COR-L47 (cell line): ENCODE measurements around the gene CCDC183.
"Not testable (repeated sequence)": the region's sequence is repeated elsewhere in the genome, so short reads cannot be mapped to it uniquely, and the experiment has no call there.

Experiments used
- DNase-seq: peaks from one replicate; lab custom pipeline; 2025; lab: John Stamatoyannopoulos, UW

The CCDC183 gene

DNA sequence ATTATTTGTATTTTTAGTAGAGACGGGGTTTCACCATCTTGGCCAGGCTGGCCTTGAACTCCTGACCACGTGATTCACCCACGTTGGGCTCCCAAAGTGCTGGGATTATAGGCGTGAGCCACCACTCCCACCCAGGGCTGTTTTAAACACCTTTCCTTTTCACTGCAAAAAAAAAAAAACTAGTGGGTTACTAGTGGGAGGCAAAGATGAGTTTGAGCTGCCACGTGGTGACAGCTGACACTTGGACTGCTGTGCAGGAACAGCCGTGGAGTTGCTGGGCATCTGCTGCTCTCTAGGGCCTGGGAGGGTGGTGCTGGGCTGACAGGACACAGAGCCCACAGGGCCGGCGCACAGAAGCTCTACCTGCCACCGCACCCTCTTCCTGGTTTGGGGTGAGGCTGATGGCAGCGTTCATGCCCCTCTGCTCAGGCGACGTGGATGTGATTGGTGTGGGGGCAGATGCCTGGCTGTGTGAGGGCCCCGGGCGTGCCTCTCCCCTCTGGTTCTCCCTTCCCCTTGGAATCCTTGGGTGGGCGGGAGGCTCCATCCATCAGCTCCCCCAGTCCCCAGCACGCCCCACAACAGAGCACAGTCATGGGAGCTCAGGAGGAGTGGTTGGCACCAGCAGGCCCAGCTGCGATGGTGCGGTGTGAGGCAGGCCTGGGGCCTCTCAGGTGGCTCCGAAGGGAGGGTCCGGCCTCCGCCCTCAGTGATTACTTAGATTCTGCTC, 28.5 kb downstream of the CCDC183 start:
- DNase-seq = no peak

DNA sequence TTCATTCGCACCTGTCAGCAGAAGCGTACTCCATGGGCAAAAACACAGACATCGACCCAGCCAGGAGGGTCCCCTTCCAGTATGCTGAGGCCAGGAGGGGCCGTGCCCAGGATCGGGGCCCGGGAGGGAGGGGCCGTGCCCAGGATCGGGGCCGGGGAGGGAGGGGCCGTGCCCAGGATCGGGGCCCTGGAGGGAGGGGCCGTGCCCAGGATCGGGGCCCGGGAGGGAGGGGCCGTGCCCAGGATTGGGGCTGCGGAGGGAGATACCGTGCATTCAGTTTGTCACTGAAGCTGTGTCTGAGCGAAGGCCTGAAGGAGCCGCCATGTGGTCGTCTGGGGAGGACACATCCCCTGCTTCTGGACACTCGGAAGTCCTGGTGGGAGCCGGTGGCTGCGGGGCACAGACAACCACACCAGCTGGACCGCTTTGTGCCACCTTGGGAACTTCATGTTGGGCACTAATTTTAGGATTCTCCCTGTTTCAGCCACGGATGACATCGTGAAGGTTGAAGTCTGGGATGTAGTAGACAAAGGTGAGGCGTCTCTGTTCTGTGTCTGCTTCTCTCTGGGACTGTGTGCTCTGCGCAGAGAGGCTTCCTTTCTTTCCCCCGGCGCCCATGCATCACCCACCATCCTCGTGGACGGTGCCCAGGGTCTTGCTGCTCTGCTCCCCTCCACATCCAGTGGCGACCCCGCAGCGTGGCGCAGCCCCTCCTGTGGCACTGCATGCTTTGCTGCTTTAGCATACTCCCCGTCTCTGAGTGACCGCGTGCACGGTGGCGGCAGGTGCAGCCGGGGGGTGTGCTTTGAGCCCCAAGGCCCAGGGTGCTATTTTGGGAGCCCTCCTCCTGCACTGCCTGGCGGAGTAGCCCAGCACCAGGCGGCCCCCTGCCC, 29.4 kb downstream of the CCDC183 start:
- DNase-seq = no peak

DNA sequence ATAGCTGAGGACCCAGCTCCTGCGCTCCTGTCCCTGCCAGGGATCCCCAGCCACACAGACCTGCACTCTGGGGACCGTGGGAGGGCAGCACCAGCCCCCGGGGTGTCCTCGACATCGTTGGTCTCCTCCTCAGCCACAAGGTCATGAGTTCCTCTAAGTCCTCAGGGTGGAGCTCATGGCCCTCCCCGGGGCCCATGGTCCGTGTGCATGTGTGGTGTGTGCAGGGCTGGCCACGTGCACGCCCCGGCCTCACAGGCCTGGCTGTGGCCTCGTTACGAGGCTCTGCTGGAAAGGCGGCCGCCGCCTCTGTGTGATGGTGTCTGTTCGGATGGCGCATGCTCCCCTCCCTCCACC, 30.0 kb downstream of the CCDC183 start:
- DNase-seq = no peak

DNA sequence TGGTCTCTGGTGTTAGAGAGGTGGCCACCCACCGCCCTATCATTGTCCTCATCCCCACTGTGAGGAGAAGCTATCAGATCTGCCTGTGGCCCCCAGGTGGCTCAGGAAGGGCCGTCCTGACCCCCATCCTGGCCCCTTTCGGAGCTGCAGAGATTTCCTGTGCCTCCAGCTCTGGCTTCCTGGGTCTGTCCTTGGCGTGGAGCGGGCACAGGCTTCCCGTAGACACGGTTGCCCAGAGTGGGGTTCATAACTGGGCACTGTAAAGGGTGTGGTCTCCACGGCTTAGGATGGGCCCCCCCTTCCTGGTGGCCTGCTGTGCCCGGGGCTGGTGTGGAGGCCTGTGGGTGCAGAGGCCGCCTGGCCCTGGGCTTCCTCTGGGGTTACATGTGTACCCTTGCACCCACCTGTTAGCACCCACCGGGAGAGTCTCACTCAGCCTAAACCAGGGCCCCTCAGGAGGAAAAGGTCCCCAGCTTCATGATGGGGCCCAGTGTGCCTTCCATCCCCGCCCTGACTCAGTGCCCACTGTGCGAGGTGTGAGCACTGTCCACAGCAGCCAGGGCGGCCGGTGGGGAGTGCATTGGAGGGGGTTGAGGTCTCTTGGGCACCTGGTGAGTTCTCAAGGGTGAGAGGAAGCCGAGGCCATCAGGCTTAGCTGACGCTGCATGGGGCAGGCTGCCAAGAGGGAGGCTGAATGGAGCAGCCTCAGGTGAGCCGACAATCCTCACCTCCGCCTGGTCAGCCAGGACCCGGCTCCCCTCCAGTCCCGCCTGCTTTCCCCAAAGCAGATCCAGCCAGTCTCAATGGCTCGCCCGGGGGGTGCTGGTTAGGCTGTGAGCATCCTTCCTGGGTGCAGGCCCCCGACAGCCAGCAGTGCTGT, 30.8 kb downstream of the CCDC183 start:
- no peak for DNase-seq

DNA sequence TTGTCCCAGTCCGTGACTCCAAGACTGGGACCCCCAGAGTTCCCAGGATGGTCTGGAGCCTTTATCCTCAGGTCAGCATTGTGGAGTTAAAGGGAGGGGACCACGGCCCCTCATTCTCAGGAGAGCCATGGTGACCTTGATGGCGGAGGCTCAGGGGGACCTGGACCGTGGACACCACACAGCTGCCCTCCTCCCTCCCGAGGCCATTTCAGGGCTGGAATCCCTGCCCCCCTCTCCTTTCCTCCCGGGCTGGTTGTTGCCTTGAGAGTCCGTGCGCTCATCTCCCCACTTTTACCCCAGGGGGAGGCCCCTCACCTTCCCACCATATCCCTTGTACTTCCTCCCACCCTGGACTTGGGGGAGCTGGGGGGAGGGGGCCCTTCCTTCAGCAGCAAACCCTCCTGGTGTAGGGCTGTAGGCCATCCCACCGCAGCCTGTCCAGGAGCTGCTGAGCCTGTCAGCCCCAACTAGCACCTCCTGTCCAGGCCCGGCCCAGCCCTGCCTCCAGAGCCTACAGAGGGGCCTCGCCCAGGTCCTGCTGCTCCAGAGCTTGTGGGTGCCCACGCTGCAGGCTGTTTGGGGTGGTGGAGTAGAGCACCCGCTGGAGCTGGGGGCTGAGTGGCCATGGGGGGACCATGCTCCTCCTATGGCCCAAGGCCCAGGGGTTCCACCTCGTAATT, 31.8 kb downstream of the CCDC183 start:
- no peak for DNase-seq

DNA sequence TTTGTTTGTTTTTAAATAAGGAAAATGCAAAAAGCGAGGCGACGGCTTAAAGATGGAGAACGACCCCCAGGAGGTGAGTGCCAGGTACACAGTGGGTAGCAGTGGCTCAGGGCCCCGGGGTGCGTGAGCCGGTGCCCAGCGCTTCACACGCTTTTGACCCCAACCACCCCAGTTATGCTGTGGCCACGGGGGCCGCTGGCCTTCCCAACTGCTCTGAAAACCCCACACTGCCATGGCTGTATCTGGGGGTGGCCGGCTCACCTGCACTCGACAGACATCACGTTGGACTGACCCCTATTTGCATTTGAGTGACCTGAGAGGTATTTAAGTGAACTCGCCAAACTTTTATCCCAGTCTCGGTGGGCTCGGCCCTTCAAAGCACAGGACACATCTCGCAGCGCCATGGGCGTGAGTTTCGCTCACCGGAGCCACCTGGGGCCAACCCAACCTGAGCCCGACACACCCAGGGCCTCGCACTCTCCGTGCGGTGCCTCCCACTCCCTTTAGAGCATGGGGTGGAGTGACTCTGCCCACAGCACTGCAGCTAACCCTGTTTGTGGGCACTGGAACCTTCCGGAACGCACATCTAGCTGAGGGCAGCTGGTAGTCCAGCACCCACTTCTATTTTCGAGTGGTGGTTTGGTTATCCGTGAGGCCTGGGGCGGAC, 32.5 kb downstream of the CCDC183 start:
- DNase-seq = no peak

DNA sequence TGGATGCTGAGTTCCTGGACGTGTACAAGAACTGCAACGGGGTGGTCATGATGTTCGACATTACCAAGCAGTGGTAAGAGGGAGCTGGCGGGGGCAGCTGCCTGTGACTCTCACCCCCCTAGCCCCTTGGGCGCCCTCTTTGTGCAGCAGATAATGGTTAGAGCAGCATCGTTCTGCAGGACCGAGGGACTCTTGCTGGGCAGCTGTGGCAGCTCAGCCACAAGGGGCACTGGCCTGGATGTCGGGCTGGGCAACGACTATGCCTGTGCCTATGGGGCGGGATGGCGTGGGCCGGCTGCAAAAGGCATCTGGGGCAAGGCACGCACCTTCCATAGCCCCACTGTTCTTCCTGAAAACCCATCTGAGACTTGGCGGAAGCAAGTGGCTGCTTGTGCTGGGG, 33.3 kb downstream of the CCDC183 start:
- DNase-seq = no peak

DNA sequence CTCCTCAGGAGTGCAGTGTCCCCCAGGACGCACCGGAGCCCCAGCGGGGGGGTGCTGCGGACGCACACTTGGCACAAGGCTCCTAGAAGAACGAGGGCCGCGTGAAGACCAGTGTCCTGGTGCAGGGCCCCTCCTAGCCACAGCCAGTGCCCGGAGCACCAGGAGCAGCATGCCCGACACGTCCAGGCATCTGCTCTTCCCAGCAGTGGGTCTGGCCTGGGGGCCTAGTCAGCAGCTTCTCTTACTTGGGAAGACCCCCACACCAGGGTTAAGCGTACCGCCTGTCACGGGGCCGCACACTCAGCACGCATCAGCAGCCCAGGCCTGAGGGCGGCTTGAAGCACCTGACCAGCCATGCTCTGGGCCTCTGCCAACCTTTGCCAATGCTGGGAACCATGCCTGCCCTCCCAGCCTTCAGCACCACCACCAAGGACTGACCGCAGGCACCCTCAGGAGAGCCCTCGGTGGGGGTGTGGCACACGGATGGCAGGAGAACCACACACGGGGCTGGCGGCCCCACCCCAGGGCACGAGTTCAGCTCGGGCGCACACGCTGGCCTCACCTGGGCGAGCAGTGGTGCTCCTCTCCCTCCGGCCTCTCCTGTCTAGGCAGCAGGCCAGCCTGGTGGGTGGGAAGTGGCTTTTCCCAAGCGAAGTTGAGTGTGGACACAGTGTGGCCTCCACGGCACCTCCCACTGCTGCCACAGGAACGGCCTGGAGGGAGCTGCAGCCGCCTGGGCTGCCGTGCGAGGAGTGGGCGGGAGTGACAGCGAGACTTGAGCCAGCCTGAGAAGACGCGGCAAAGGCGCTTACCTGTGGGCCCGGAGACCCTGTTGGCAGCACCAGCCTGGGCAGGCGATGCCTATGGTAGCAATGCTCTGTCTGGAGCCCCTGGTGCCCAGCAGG, 34.1 kb downstream of the CCDC183 start:
- DNase-seq = no peak

DNA sequence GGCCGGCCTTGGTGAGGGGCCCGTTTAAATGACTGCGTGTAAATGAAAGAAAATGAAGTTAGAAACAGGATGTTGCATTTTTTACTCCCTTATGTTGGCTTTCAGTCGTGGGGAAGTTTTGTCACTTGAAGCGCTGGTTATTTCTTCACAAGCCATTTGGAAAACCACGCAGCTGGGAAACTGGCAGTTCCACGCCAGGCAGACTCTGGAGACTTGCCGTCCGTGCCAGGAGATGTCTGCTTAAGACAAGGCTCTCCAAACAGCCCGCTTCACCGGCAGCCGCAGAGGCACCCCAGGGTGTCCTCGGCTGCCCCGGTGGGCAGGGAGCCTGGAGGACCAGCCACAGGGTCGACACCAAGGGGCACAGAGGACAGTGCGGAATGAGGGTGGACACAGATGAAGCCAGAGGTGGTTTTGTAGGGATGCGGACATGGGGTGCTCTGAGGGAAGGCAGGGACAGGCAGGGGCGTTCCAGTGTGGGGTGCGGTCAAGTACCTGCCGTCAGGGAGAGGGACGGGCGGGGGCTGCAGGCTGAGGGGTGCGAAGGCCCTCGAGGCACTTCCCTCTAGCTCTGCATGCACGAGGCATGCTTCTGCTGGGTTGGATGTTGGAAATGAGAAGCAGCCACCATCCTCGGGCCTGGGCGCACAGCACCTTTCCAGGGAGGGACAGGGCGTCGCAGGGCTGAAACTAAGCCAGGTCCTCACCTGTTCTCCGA, 35.0 kb downstream of the CCDC183 start:
- no peak for DNase-seq

DNA sequence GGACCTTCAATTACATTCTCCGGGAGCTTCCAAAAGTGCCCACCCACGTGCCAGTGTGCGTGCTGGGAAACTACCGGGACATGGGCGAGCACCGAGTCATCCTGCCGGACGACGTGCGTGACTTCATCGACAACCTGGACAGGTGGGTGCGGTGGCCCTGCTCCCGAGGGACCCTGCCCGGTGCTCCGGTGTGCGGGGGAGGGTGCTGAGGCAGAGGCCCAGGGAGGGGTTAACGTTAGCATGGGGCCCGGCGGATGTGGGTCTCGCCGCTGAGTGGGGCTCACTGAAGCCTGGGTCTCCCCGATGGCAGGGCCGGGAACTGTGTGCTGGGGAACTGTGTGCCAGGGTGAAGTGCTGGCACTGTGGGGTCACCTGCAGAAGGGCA, 35.6 kb downstream of the CCDC183 start:
- no peak for DNase-seq

DNA sequence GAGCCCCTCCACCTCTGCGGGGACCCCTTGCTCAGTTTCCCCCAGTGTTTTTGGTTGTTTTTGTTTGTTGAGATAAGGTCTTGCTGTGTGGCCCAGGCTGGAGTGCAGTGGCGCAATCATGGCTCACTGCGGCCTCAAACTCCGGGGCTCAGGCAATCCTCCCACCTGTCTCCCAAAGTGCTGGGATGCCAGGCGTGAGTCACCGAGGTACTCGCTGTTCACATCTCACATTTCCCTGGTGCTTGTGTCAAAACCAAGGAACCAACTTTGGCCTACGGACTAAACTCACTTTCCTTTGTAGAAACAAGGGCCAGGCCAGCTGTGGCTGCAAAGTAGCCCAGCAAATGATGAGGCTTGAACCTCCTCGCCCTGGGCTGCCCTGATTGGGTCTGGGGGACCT, 36.4 kb downstream of the CCDC183 start:
- DNase-seq = no peak

DNA sequence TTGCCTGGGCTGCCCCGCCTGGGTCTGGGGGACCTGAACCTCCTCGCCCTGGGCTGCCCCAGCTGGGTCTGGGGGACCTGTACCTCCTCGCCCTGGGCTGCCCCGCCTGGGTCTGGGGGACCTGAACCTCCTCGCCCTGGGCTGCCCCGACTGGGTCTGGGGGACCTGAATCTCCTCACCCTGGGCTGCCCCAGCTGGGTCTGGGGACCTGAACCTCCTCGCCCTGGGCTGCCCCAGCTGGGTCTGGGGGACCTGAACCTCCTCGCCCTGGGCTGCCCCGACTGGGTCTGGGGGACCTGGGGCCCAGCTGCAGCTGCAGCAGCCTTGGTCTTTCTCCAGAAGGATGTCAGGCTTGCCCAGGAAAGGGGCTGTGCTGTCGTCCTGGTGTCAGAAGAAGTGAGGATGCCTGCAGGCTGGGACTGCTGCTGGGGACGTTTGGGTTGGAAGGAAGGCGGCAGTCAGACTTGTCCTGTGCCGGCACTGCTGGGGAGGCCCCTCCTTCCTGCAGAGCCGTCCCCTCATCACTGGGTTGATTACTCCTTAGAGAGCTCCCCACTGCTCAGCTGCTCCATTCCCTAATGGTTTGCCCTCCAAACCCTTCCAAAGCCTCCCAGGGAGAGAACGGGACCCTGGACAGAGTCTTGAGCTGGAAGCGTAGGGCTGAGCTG, 37.4 kb downstream of the CCDC183 start:
- DNase-seq = not testable (repeated sequence)

DNA sequence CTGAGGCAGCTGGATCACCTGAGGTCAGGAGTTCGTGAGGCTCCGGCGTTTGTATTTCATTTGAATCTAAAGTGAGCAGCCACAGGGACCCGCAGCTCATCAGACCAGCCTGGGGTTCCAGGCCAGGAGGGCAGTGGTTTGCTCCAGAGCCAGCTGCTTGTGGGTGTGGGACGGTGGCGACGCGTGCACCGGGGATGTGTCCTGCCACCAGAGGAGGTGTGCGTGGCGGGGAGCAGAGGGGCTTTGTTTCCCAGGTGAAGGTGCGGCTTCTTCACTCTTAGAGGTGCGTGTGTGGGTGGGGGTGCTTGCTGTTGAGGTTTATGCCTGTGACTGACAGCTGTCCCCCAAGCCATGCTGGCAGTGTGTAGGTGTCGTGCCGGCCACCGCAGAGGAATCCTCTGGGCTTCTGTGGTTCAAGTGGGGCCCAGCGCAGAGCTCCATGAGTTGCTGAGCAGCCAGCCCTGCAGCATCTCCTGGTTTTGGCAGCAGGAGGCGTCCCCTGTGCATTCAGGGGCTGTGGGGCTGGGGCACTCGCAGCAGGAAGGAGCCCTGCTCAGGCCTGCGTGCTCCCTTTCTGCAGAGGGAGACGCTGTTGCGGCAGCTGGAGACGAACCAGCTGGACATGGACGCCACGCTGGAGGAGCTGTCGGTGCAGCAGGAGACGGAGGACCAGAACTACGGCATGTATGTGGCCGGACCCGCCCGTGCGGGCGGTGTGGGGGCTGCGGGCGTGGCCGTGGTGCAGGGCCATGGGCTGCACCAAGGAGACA, 39.2 kb downstream of the CCDC183 start:
- DNase-seq = no peak

DNA sequence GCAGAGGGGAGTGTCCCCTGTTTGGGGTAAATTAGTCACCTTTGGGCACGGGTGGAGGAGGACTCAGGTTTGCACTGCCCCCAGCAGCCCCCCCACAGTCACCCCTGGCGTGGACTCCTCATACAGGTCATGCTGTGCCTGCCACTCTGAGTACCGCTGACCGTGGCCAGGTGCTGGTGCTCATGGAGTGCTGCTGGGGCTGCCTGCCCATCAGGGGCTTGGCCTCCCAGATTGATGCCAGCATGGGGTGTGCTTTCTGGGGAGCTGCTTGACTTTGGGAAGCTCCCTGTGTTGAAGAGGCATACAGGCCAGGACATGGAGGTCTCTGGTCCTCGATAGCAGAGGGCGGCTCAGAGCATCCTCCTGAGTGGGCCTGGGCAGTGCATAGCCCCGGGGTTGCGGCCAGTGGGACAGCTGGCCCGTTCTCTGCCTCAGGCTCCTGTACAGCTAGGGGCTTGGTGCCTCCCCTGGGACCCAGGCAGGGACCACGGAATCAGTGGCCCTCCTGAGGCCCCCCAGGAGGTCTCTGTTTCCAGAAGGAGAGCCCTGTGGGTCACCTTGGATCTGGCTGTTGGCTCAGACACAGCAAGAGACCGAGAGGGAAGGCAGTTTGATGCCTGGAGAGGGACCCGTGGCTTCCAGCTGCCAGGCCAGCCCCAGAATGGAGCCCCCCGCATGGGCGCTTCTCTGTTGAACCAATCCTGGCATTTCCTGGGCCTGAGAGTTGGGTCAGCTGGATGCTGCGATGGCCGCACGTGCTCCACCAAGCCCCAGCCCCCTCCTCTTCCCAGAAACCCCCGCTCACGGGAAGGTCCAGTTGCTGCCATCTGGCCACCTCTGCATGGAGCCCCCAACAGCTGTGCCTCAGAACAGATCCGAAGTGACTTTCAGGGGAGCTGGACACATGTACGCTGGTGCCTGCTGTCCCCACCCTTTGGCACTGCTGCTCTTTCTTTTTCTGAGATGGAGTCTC, 40.1 kb downstream of the CCDC183 start:
- DNase-seq = no peak

DNA sequence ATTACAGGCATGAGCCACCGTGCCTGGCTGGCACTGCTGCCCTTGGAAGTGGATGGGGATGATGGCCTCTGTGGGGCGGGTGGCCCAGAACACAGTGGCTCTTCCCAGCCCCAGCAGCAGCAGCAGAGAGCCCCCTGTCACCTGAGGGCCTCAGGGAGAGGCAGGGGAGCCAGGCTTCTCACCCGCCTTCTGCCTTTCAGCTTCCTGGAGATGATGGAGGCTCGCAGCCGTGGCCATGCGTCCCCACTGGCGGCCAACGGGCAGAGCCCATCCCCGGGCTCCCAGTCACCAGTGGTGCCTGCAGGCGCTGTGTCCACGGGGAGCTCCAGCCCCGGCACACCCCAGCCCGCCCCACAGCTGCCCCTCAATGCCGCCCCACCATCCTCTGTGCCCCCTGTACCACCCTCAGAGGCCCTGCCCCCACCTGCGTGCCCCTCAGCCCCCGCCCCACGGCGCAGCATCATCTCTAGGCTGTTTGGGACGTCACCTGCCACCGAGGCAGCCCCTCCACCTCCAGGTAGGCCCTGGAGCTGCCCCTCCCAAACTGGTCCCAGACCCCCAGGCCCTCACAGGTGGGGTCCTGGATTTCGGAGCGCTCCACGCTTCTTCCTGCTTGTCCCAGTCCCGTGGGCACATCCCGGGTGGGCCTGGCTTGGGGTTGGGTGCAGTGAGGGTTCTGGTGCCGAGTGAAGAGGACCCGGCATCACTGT, 41.2 kb downstream of the CCDC183 start:
- DNase-seq = no peak

DNA sequence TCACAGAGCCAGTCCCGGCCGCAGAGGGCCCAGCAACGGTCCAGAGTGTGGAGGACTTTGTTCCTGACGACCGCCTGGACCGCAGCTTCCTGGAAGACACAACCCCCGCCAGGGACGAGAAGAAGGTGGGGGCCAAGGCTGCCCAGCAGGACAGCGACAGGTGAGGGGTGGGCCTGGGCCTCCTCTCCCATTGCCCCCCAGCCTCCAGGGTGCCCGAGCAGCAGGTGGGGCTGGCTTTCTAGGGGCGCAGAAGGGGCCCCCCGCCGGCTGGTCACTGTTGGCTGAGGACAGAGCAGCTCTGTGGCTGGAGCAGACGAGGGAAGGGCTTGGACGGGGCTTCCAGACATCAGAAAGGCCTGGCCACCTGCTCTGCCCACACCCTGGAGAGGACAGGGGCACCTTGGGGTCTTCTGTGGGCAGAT, 41.7 kb downstream of the CCDC183 start:
- DNase-seq = not testable (repeated sequence)
